ENCODE results near the gene SEC24D.
"Not testable (repeated sequence)": the region's sequence is repeated elsewhere in the genome, so short reads cannot be mapped to it uniquely, and the experiment has no call there.

SEC24D gene

DNA sequence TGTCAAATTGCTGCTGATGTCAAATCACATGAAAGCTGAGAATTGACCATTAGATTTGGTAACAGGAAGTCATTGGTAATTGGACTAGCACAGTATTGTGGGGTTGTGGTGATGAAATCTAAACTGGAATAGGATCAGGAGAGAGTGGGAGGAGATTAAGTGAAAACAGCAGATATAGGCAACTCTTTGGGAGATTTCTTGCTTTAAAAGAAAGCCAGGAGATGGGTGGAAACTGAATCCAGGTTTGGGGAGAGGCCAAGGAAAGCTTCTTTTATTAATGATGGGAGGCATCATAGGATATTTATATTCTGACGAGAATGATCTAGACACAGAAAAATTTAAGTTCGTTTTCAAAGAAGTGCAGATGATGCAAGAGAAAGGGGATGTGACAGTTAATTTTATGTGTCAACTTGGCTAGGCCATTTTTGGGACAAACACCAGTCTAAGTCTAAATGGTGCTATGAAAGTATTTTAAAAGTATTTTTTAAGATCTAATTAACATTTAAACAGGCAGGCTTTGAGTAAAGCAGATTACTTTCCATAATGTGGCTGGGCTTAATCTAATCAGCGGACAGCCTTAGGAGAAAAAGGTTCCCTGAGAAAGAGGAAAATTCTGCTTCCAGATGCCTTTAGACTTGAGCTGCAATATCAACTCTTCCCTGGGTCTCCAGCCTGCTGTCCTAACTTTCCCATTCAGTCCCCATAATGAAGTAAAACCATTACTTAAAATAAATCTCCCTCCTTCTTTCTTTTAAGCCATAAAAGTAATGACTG is 24.7 kb downstream of the SEC24D start:
- no peak for DNase-seq (ENCODE audit: low spot score)

GRCh38 chr4:118807659-118808058 is 28.3 kb downstream of the SEC24D start:
- DNase-seq (ENCODE audit: low spot score): no peak

DNA sequence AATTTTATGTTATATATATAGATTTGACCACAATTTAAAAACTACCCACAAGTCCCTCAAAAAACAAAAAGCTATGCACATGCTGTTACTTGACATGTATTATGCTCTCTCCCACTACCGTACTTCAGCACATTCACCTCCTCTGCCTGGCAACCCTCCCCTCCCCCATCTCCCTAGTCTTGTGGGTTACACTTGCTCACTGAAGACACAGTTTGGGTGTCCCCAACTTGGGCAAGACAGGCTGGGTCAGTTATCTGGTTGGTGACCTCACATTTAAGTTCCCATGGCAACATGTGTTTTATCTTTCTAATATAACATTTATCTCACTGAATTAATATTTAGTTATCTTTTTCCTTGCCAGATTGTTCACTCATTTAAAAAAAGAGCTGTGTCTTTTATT is 32.7 kb downstream of the SEC24D start:
- DNase-seq (ENCODE audit: low spot score): no peak

DNA sequence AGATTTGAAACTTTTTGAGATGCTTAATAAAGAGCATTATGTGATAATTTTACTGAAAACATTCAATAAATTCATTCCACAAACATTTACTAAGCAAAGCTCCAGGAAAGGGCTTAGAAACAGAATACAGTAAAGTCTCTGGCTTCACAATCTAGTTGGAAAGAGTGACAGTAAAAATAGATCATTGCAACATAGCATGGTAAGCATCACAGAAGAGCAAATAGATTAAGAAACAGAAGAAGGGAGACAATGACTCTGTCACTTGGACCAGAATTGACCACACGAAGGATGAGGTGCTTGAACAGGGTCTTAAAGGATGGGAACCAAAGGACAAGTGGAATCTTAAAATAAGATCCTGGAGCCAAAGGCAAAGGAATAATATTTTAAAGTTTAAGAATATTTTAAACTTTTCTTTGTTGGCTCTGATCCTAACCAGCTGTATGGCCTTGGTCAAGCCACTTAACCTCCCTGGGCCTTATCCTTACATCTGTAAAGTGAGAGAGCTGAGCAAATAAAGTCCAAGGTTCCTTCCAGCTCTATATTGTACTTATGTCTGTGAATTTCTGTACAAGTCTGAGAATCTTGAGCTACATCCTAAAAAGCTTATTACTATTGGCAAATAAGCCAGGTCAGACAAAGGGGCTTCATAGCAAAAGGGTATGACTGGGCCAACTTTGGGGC is 33.9 kb downstream of the SEC24D start:
- DNase-seq (ENCODE audit: low spot score): no peak

DNA sequence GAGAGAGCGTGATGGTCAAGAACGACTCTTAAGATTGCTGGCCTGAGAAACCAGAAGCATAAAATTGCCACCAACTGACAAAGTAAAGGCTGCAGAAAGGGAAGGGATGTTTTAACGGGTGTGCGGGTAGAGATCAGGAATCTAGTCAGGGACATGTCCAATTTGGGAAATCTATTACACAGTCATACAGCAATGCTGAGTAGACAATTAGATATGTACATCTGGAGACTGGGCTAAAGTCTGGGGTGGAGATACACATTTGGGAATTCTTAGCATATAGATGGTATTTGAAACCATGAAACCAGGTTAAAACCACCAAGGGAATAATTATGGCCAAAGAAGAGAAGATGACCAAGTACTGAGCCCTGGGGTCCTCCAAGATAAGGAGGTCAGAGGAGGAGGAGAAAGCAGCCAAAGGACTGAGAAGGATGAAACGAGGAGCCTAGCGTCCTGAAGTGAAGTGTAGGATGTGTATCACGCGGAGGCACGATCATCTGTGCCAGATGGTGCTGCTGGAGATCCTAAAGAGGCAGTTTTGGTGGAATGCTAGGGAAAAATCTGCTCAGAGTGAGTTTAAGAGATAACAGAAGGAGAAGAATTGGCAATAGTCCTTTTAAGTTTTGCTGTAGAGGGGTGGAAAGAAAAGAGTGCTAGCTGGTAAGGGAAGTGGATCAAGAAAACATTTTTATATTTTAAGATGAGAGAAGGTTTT is 36.5 kb downstream of the SEC24D start:
- DNase-seq (ENCODE audit: low spot score): no peak

- DNase-seq (ENCODE audit: low spot score): no peak
These were observed 37.3 kb downstream of the SEC24D start for GRCh38 chr4:118798658-118799057.

DNA sequence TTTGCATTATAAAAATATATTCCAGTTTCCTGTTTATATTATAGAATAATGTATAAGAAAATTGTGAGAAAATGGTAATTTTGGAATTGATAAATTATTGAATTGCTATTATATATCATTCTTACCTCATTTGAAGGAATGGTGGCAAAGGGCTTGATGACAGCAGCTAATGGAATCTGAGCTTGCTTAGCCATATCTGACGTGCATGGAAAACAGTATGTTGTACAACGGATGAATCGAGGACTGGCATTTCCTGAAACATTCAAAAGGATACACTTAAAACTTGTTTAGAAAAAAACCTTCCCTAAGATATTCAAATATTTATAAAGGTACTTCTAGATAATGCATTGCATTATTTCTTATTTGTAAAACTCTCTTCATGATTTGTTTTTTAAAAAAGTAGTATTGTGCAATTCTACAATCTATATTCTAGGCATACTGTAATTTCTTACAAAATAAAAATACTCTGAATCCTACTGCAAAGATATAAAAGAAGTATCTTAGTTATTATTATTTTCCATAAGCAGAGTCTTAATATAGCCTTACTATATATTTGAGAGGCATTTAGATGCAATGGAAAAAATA is 38.3 kb downstream of the SEC24D start:
- no peak for DNase-seq (ENCODE audit: low spot score)

- not testable (repeated sequence) for DNase-seq (ENCODE audit: low spot score)
These were observed 44.1 kb downstream of the SEC24D start for GRCh38 chr4:118791690-118792446.

DNA sequence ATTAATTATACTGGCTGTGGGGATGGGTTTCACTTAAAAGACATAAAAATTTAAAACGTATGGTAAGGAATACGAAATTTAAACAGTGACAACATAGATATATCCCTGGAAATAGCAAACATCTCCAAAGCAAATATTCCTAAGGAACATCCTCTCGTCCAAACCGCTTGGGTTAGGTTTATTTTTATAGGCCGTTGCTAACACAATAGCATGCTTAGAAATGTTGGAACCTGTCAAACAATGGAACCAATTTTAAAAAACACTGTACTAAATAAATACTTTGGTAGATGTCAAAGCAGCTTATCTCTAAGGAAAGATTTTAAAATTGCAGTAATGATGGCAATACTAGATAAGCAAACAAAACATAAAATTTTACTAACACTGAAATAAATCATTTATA is 45.4 kb downstream of the SEC24D start:
- no peak for DNase-seq (ENCODE audit: low spot score)

DNA sequence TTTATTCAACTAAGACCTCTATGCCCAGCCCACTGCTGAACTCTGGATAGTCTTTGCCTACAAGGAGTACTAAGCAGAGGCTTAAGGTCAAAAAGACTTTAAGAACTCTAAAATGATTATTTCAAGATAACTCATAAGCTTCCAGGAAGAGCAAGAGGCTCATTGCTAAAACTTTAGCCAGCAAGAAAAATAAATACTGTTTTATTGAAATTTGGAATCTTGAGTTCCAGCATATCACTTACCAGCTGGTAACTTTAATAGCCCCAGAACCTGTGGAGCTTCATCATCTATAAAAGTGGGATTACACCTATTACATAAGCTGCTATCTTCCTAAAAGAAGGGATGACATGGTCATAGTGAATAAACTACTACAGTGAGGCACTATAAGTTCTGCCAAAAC is 47.0 kb downstream of the SEC24D start:
- no peak for DNase-seq (ENCODE audit: low spot score)

- DNase-seq (ENCODE audit: low spot score): no peak
These were observed 48.0 kb downstream of the SEC24D start for GRCh38 chr4:118787844-118788380.

GRCh38 chr4:118784776-118785175 is 51.1 kb downstream of the SEC24D start:
- DNase-seq (ENCODE audit: low spot score): no peak

GRCh38 chr4:118783887-118784286 is 52.0 kb downstream of the SEC24D start:
- no peak for DNase-seq (ENCODE audit: low spot score)

DNA sequence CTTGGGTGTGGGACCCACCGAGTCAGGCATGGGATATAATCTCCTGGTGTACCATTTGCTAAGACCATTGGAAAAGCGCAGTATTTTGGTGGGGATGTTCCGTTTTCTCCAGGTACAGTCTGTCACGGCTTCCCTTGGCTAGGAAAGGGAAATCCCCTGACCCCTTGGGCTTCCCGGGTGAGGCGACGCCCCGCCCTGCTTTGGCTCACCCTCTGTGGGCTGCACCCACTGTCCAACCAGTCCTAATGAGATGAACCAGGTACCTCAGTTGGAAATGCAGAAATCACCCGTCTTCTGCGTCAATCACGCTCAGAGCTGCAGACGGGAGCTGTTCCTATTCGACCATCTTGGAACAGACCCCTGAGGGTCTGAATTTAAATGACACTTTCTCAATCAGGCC is 53.0 kb downstream of the SEC24D start:
- not testable (repeated sequence) for DNase-seq (ENCODE audit: low spot score)

DNA sequence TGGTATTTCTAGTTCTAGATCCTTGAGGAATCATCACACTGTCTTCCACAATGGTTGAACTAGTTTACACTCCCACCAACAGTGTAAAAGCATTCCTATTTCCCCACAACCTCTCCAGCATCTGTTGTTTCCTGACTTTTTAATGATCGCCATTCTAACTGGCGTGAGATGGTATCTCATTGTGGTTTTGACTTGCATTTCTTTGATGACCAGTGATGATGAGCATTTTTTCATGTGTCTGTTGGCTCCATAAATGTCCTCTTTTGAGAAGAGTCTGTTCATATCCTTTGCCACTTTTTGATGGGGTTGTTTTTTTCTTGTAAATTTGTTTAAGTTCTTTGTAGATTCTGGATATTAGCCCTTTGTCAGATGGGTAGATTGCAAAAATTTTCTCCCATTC is 58.3 kb downstream of the SEC24D start:
- not testable (repeated sequence) for DNase-seq (ENCODE audit: low spot score)

DNA sequence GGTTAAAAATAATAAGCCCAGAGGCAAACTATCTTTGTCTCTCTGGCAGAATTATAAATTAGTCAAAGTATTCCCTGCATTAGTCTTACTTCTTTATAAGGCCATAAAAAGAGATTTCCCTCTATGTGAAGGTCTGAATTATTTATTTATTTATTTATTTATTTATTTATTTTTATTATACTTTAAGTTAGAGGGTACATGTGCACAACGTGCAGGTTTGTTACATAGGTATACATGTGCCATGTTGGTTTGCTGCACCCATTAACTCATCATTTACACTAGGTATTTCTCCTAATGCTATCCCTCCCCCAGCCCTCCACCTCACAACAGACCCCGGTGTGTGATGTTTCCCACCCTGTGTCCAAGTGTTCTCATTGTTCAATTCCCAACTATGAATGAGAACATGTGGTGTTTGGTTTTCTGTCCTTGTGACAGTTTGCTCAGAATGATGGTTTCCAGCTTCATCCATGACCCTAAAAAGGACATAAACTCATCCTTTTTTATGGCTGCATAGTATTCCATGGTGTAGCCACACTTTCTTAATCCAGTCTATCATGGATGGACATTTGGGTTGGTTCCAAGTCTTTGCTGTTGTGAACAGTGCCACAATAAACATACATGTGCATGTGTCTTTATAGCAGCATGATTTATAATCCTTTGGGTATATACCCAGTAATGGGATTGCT is 58.8 kb downstream of the SEC24D start:
- DNase-seq (ENCODE audit: low spot score): not testable (repeated sequence)

DNA sequence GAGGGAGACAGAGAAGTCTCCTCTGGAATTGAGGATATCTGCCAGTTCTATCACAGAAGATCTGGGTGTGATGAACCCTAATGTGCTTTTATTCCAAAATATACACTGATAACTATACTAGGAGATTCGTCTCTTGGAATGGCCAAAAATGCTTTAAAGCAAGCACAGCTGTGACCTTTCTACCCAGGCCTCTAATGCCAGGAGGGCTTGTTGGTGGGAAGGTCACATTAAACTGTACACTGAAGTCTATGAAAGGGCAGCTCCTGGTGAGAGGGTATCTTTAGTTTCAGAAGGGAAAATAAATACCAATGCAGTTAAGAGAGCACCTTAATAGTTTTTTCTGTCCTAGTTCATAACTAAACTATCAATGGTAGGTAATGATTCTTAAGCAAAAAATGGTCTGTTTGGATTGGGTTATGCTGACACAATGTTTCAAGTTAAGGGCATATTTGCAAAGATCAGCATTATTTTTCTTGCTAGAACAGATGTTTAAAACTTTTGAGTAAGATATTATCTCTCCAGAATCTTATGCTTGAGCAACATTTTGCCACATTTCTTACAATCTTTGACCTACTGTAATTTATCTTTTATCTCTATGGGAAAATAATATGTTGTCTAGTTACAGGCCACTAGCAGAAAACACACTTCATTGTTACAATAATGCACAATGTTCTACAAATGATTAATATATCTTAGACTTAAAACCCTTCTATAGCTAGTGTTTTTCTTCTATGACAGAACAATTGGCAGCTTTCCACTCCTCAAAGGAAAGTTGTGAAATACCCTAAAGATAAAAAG is 59.6 kb downstream of the SEC24D start:
- no peak for DNase-seq (ENCODE audit: low spot score)

GRCh38 chr4:118775405-118775804 is 60.5 kb downstream of the SEC24D start:
- no peak for DNase-seq (ENCODE audit: low spot score)

- no peak for DNase-seq (ENCODE audit: low spot score)
These were observed 60.9 kb downstream of the SEC24D start for GRCh38 chr4:118774989-118775388.

GRCh38 chr4:118774321-118774720 is 61.6 kb downstream of the SEC24D start:
- DNase-seq (ENCODE audit: low spot score): no peak

Measured in globus pallidus (tissue), 1 donor.